Kidney (tissue), 14 donors: Measurements from ENCODE around the gene PPCDC. TPM values are rescaled to one million over a fixed set of nuclear protein-coding genes. Genes with fewer than 3 reads are reported as not detected.

Source experiments
- DNase-seq, 5 donors: peaks; one replicate each; pipeline ENCODE4 v3.0.0-alpha.2; 2013 to 2020
- FAIRE-seq: peaks from 2 replicates; lab custom pipeline; 2012; peaks lifted over from hg19 to GRCh38; lab: Jason Lieb, UNC
- H3K27ac ChIP-seq, 2 donors: one replicate each; pipeline ENCODE4 v1.7.0; 2013; ENCODE audit warnings: low read depth in 2 of 2, low read length in 2 of 2, inconsistent platforms in 1 of 2
- H3K27me3 ChIP-seq: one replicate; pipeline ENCODE4 v1.7.1; 2013; ENCODE audit warnings: low read length, inconsistent platforms; ENCODE audit not compliant: control insufficient read depth, insufficient read depth
- H3K36me3 ChIP-seq, 3 donors: one replicate each; pipeline versions ENCODE4 v1.7.0 to v1.7.1; 2013; ENCODE audit warnings: low read length in 3 of 3, control low read depth in 1 of 3, inconsistent platforms in 1 of 3; ENCODE audit not compliant: insufficient read depth in 3 of 3, control insufficient read depth in 2 of 3
- H3K4me1 ChIP-seq, 3 donors: one replicate each; pipeline versions ENCODE4 v1.7.0 to v1.7.1; 2013; ENCODE audit warnings: low read length in 3 of 3, inconsistent platforms in 1 of 3, low read depth in 1 of 3; ENCODE audit not compliant: control insufficient read depth in 2 of 3, insufficient read depth in 2 of 3
- H3K4me3 ChIP-seq, 3 donors: one replicate each; pipeline versions ENCODE4 v1.7.0 to v1.8.1; 2013; ENCODE audit warnings: low read length in 3 of 3, control low read depth in 1 of 3, inconsistent platforms in 1 of 3
- H3K9ac ChIP-seq, 3 donors: one replicate each; pipeline versions ENCODE4 v1.7.0 to v1.7.1; 2013; ENCODE audit warnings: low read length in 3 of 3, control low read depth in 1 of 3, inconsistent platforms in 1 of 3
- H3K9me3 ChIP-seq, 3 donors: one replicate each; pipeline versions ENCODE4 v1.7.0 to v1.7.1; 2013; ENCODE audit warnings: low read length in 3 of 3, control low read depth in 1 of 3, inconsistent platforms in 1 of 3; ENCODE audit not compliant: control insufficient read depth in 2 of 3, insufficient read depth in 1 of 3
- intact Hi-C: fragments of 100-400 bp; cut with DNase I; formaldehyde crosslinking; loops from one replicate; pipeline ENCODE4 v1.11.1; 2022
- polyA plus RNA-seq: library from polyadenylated mRNA; stranded (reverse); fragments of 350-450 nt; fragmentation: Illumina TruSeq; extraction: RNeasy Lipid Tissue Mini Kit (QIAGEN cat#74804); gene quantifications from one replicate; pipeline ENCODE4 v1.2.3, GENCODE V29; 2014; ENCODE audit warnings: low read depth, low replicate concordance; ENCODE audit not compliant: insufficient read depth
- total RNA-seq: library from RNA; stranded (reverse); fragmentation: NEBNext Ultra II Directional; extraction: Animal tissue kit (Norgen Biotek cat#: 25700); gene quantifications from one replicate; pipeline ENCODE4 v1.2.1, GENCODE V29; 2021
- TF ChIP-seq, protein P1 (sequence below): IDR thresholded peaks from 3 replicates; pipeline ENCODE4 v1.5.1; 2012; ENCODE audit warnings: mild to moderate bottlenecking, moderate library complexity, borderline replicate concordance; ENCODE audit not compliant: insufficient read depth; ENCODE audit errors: extremely low read depth
- donor health status: control.
- donor health status: control.
- donor health status: control.
- donor health status: control.
- donor health status: control.
- donor health status: DM: yes; HTN: yes; CAD: no.
- donor health status: Normal renal cell carcinoma (clear cell type).

PPCDC gene
- total and polyA plus RNA-seq, 2 donors from 2014 or later, result 16.3 to 25.3 TPM

- intact Hi-C loops, result no loop called here
Measured at GRCh38 chr15:75053748-75054125, 30.3 kb downstream of the PPCDC start.

DNA sequence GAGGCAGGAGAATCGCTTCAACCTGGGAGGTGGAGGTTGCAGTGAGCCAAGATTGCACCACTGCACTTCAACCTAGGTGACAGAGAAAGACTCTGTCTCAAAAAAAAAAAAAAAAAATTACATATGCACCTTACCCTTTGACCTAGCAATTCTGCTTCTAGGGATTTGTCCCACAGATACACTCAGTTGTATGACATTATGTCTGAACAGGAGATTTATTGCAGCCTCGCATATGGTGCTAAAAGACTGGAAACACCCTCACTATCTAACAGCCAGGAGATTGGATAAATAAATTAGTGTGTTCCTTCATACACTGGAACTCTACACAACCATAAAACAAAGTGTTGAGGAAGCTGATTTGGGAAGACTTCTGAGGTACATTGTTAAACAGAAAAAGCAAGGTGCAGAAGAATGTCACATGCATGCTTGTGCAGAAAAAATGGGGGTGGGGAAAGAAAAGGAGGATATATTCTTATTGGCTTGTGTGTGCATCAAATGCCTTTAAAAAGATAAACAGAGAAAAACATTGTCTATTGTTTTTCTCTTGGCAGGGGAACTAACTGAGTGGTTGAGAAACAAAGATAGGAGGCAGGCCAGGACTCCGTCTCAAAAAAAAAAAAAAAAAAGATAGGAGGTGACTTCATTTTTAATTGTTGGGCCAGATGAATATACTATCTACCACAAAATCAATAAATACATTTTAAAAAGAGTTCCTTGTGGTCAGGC is 30.9 kb downstream of the PPCDC start:
- Histone ChIP-seq H3K27me3 (no peaks in the 10 kb centered on the region), H3K9me3 (no peaks in the 10 kb centered on the region), H3K4me3 (no peak overlapping the region), H3K36me3 (no peaks in the 10 kb centered on the region), H3K9ac (no peak overlapping the region), H3K4me1 (peaks cover 0 to 9% (median 6%) of the 10 kb centered on the region in 3 donors), H3K27ac (no peak overlapping the region)
- no peak for FAIRE-seq
- TF ChIP-seq, protein P1, sequence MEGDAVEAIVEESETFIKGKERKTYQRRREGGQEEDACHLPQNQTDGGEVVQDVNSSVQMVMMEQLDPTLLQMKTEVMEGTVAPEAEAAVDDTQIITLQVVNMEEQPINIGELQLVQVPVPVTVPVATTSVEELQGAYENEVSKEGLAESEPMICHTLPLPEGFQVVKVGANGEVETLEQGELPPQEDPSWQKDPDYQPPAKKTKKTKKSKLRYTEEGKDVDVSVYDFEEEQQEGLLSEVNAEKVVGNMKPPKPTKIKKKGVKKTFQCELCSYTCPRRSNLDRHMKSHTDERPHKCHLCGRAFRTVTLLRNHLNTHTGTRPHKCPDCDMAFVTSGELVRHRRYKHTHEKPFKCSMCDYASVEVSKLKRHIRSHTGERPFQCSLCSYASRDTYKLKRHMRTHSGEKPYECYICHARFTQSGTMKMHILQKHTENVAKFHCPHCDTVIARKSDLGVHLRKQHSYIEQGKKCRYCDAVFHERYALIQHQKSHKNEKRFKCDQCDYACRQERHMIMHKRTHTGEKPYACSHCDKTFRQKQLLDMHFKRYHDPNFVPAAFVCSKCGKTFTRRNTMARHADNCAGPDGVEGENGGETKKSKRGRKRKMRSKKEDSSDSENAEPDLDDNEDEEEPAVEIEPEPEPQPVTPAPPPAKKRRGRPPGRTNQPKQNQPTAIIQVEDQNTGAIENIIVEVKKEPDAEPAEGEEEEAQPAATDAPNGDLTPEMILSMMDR, result no peak
- no peak for DNase-seq
- intact Hi-C loops, result no loop called here

More at GRCh38 chr15:75053748-75054125, 30.3 kb downstream of the PPCDC start:
- DNase-seq (no peak), FAIRE-seq (no peak)
- H3K27ac ChIP-seq, result no peak overlapping the region
- no peak overlapping the region for H3K9ac ChIP-seq
- H3K9me3 ChIP-seq, result no peaks in the 10 kb centered on the region
- no peak overlapping the region for H3K4me3 ChIP-seq
- TF ChIP-seq, protein P1, result no peak
- H3K4me1 ChIP-seq, result peaks cover 0 to 15% (median 8%) of the 10 kb centered on the region in 3 donors
- H3K27me3 ChIP-seq, result no peaks in the 10 kb centered on the region
- H3K36me3 ChIP-seq, result no peaks in the 10 kb centered on the region

DNA sequence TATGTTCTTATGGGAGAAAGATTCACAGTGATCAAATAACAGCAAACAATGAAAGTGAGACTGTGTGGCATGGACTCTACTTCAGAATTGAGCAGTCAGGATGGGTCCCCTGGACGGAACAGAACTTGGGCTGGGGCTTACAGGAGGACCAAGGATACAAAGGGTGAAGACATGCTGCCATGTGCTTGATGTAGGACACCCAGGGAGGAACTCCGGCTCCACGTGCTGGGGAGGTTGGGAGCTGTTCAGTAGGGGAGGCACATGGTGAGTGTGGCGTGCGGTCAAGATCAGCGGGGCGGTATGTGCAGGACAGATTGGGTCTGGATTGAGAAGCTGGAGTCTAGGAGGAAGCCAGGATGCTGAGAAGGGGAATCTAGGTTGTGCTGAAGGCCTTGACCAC is 32.6 kb downstream of the PPCDC start:
- DNase-seq, result peak in 1 of 5 donors; percentile 24
- FAIRE-seq, result no peak
- Histone ChIP-seq H3K9ac (no peak overlapping the region), H3K9me3 (no peaks in the 10 kb centered on the region), H3K27me3 (no peaks in the 10 kb centered on the region), H3K4me3 (no peak overlapping the region), H3K27ac (no peak overlapping the region), H3K36me3 (no peaks in the 10 kb centered on the region), H3K4me1 (no peaks in the 10 kb centered on the region)
- TF ChIP-seq, protein P1, result no peak
- intact Hi-C loops, result no loop called here
